GM12874 (cell line): Measurements from ENCODE around the gene DLL4.

Source experiments
- CTCF ChIP-seq: IDR thresholded peaks from 2 replicates; pipeline ENCODE4 v1.5.1; 2011; ENCODE audit warnings: low read depth, mild to moderate bottlenecking, control low read depth, low read length, moderate library complexity; ENCODE audit not compliant: insufficient read depth

The DLL4 gene

GRCh38 chr15:40976819-40977218 lies 47.7 kb downstream of the DLL4 start:
- TF ChIP-seq CTCF, result no peak

GRCh38 chr15:40978141-40978540 lies 49.0 kb downstream of the DLL4 start:
- TF ChIP-seq CTCF, result no peak

GRCh38 chr15:40978562-40978961 lies 49.4 kb downstream of the DLL4 start:
- TF ChIP-seq CTCF, result no peak

GRCh38 chr15:40981186-40981585 lies 52.0 kb downstream of the DLL4 start:
- TF ChIP-seq CTCF, result no peak

- no peak for TF ChIP-seq CTCF
These were observed 53.7 kb downstream of the DLL4 start for GRCh38 chr15:40982855-40983254.

GRCh38 chr15:40984406-40984805 lies 55.3 kb downstream of the DLL4 start:
- TF ChIP-seq CTCF, result no peak

GRCh38 chr15:40984964-40985363 lies 55.8 kb downstream of the DLL4 start:
- TF ChIP-seq CTCF, result no peak

- no peak for TF ChIP-seq CTCF
These were observed 56.6 kb downstream of the DLL4 start for GRCh38 chr15:40985541-40986330.
